HEK293T (cell line): ENCODE data around the gene EFCAB10.
"Not testable (repeated sequence)": the region's sequence is repeated elsewhere in the genome, so short reads cannot be mapped to it uniquely, and the experiment has no call there.

Experiments used
- CTCF ChIA-PET: fragments of 350-600 bp; formaldehyde crosslinking; extraction: SDS; loops from one replicate; lab custom pipeline; 2021; ENCODE audit warnings: antibody characterized with exemption, inconsistent platforms; lab: Yijun Ruan, JAX
- POLR2A ChIA-PET: fragments of 350-600 bp; formaldehyde crosslinking; extraction: SDS; loops from one replicate; lab custom pipeline; 2020; ENCODE audit warnings: antibody characterized with exemption, inconsistent platforms; lab: Yijun Ruan, JAX
- DNase-seq: peaks from one replicate; pipeline ENCODE4 v3.0.0; 2012; ENCODE audit warnings: mixed read lengths; ENCODE audit errors: extremely low spot score
- ARNT ChIP-seq: fragments of 450-650 bp; IDR thresholded peaks from 2 replicates; pipeline ENCODE4 v1.6.1; 2017; ENCODE audit warnings: mild to moderate bottlenecking
- BHLHE40 ChIP-seq: fragments of 450-650 bp; IDR thresholded peaks from 2 replicates; pipeline ENCODE4 v1.6.1; 2016; ENCODE audit warnings: mild to moderate bottlenecking, moderate library complexity, borderline replicate concordance
- CTBP1 ChIP-seq: fragments of 450-650 bp; IDR thresholded peaks from 2 replicates; pipeline ENCODE4 v1.6.1; 2016; ENCODE audit warnings: borderline replicate concordance
- ELF4 ChIP-seq: fragments of 450-650 bp; IDR thresholded peaks from 2 replicates; pipeline ENCODE4 v1.6.1; 2017; ENCODE audit warnings: antibody characterized with exemption
- FOXA1 ChIP-seq: fragments of 450-650 bp; IDR thresholded peaks from 2 replicates; pipeline ENCODE4 v1.6.1; 2016; ENCODE audit warnings: mild to moderate bottlenecking
- FOXK2 ChIP-seq: fragments of 450-650 bp; IDR thresholded peaks from 2 replicates; pipeline ENCODE4 v1.6.1; 2016; ENCODE audit warnings: mild to moderate bottlenecking
- FOXM1 ChIP-seq: fragments of 450-650 bp; IDR thresholded peaks from 2 replicates; pipeline ENCODE4 v1.6.1; 2017; ENCODE audit warnings: mild to moderate bottlenecking, borderline replicate concordance
- HDGF ChIP-seq: fragments of 450-650 bp; IDR thresholded peaks from 2 replicates; pipeline ENCODE4 v1.6.1; 2017; ENCODE audit warnings: antibody characterized with exemption, borderline replicate concordance
- L3MBTL2 ChIP-seq: fragments of 450-650 bp; conservative IDR thresholded peaks from 2 replicates; pipeline ENCODE4 v1.6.1; 2016; ENCODE audit warnings: mild to moderate bottlenecking
- LEF1 ChIP-seq: fragments of 450-650 bp; IDR thresholded peaks from 2 replicates; pipeline ENCODE4 v1.6.1; 2017; ENCODE audit warnings: mild to moderate bottlenecking, borderline replicate concordance
- NFRKB ChIP-seq: fragments of 450-650 bp; IDR thresholded peaks from 2 replicates; pipeline ENCODE4 v1.6.1; 2016; ENCODE audit warnings: mild to moderate bottlenecking, moderate library complexity
- SP1 ChIP-seq: fragments of 450-650 bp; IDR thresholded peaks from 2 replicates; pipeline ENCODE4 v1.6.1; 2017
- SUZ12 ChIP-seq: fragments of 450-650 bp; IDR thresholded peaks from 2 replicates; pipeline ENCODE4 v1.6.1; 2016; ENCODE audit warnings: mild to moderate bottlenecking
- TARDBP ChIP-seq: fragments of 450-650 bp; IDR thresholded peaks from 2 replicates; pipeline ENCODE4 v1.6.1; 2016
- ZNF384 ChIP-seq: fragments of 450-650 bp; IDR thresholded peaks from 2 replicates; pipeline ENCODE4 v1.6.1; 2016
- TF ChIP-seq, protein P1 (sequence below): fragments of 450-650 bp; IDR thresholded peaks from 2 replicates; pipeline ENCODE4 v1.6.1; 2016

The EFCAB10 gene

DNA sequence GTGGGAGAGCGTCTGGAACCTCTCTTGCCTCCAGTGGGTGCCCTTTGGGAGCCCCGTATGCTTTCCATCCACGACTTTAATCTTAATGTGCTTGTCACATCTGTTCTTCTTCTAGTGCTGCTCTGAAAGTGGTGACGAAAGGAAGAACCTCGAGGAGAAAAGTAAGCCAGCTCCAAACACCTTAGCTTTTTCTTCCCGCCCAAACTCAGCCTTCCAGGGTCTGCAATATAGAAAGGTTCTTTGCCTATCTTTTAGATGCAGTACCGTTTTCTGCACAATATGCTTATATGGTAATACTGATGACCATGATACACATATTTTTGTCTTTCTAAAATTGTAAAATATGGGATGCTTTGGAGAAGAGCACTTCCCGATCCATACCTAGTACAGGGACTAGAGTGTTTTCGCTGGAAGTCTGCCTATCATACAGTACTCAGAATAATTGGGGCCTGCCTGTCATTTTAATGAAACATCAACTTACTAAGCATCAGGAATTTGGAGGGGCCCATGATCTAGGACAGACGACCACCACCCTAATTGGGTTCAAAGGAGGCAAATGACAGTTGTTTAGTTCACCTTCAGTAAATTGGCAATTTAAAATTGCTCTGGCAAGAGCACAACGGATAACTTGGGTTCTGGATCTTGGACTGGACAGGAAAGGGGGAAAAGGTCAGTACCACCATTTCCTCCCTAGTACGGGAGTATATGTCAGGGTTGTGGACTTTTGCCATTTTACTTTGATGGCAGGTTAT lies 48.4 kb downstream of the EFCAB10 start:
- TF ChIP-seq, protein P1, sequence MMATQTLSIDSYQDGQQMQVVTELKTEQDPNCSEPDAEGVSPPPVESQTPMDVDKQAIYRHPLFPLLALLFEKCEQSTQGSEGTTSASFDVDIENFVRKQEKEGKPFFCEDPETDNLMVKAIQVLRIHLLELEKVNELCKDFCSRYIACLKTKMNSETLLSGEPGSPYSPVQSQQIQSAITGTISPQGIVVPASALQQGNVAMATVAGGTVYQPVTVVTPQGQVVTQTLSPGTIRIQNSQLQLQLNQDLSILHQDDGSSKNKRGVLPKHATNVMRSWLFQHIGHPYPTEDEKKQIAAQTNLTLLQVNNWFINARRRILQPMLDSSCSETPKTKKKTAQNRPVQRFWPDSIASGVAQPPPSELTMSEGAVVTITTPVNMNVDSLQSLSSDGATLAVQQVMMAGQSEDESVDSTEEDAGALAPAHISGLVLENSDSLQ: no peak
- no peak for TF ChIP-seq ELF4
- no peak for TF ChIP-seq SUZ12
- TF ChIP-seq FOXA1: no peak
- TF ChIP-seq L3MBTL2: 0 out of 2 replicates have a peak, but pooled peaks have one; percentile 14
- no peak for TF ChIP-seq LEF1
- ChIA-PET POLR2A (interaction anchor here (0.7 to 1.7 kb wide), 7 partner anchors 9 to 339 kb away, joined by 3 to 8 read pairs (median 3); no protein-coding TSS in a partner anchor), CTCF (no interaction called here)
- no peak for DNase-seq

GRCh38 chr7:105531792-105532671 lies 49.3 kb downstream of the EFCAB10 start, which contains the start of gene RINT1:
RINT1 (plus strand) TSS chr7:105532201; CDS start chr7:105532316, 115 bp downstream.
- TF ChIP-seq FOXA1: no peak
- TF ChIP-seq ELF4: no peak; the same call in none of the 2 replicates
- TF ChIP-seq ZNF384: no peak
- TF ChIP-seq FOXM1: no peak
- peak; percentile 55 for TF ChIP-seq L3MBTL2
- no peak for TF ChIP-seq NFRKB
- ChIA-PET POLR2A (interaction anchor here (0.6 to 1.7 kb wide), 17 partner anchors 8 to 518 kb away, joined by 3 to 16 read pairs (median 3); partner anchors contain the start of genes EFCAB10 and PUS7), CTCF (interaction anchor here (0.6 to 1.2 kb wide), 8 partner anchors 8 to 293 kb away, joined by 3 to 7 read pairs (median 4); no protein-coding TSS in a partner anchor)
- peak; percentile 93 for DNase-seq

DNA sequence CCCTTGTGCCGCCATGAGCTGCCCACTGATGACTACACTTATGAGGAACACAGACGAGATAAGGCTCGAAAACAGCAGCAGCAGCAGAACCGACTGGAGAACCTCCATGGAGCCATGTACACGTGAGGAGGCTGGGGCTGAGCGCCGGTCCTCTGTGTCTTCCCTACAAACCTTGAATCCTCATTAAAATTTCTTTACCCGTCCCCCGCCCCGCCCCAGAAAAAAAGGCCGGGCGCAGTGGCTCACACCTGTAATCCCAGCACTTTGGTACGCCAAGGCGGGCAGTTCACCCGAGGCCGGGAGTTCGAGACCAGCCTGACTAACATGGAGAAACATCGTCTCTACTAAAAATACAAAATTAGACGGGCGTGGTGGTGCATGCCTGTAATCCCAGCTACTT lies 50.7 kb downstream of the EFCAB10 start:
- CTCF ChIA-PET: no interaction called here
- DNase-seq: no peak
- POLR2A ChIA-PET: no interaction called here
- TF ChIP-seq SUZ12 (no peak), L3MBTL2 (no peak), LEF1 (no peak), CTBP1 (no peak), HDGF (no peak), ELF4 (no peak), FOXK2 (no peak), BHLHE40 (no peak)
- TF ChIP-seq, protein P1: no peak

GRCh38 chr7:105530126-105530525 lies 51.2 kb downstream of the EFCAB10 start:
- ChIA-PET CTCF (no interaction called here), POLR2A (interaction anchor here (1.3 kb wide), 1 partner anchor 51 kb away, joined by 3 read pairs; the partner anchor contains the start of gene EFCAB10)
- TF ChIP-seq L3MBTL2 (no peak), HDGF (no peak), FOXA1 (no peak), SP1 (no peak), NFRKB (no peak), FOXK2 (no peak), FOXM1 (no peak), BHLHE40 (no peak), CTBP1 (no peak)
- TF ChIP-seq, protein P1: no peak
- DNase-seq: no peak

DNA sequence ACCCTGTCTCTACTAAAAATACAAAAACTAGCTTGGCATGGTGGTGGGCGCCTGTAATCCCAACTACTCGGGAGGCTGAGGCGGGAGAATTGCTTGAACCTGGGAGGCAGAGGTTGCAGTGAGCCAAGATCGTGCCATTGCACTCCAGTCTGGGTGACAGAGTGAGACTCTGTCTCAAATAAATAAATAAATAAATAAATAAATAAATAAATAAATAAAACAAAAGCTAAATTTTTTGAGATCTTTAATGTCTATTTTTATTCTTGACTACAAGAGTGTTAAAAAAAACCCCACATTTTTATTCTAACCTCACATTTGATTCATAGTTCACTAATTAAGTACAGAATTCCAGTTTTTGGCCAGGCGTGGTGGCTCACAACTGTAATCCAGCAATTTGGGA lies 53.6 kb downstream of the EFCAB10 start:
- POLR2A ChIA-PET, DNase-seq: not testable (repeated sequence)

GRCh38 chr7:105524840-105525239 lies 56.5 kb downstream of the EFCAB10 start:
- TF ChIP-seq FOXK2 (no peak), HDGF (no peak), FOXA1 (no peak), TARDBP (no peak), CTBP1 (no peak), SUZ12 (no peak), ARNT (no peak)
- ChIA-PET CTCF (no interaction called here), POLR2A (no interaction called here)
- DNase-seq: no peak

More for the DNA sequence above, 53.6 kb downstream of the EFCAB10 start:
- CTCF ChIA-PET: interaction anchor here (0.6 kb wide), 1 partner anchor 317 kb away, joined by 3 read pairs; no protein-coding TSS in a partner anchor

DNA sequence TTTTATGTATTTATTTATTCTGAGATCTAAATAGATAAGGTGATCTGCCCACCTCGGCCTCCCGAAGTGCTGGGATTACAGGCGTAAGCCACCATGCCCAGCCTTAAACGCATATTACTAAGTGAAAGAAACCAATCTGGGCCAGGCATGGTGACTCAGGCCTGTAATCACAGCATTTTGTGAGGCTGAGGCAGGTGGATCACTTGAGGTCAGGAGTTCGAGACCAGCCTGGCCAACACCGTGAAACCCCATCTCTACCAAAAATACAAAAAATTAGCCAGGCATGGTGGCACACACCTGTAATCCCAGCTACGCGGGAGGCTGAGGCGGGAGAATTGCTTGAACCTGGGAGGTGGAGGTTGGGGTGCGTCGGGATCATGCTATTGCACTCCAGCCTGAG lies 56.9 kb downstream of the EFCAB10 start:
- POLR2A ChIA-PET: interaction anchor here (1.6 kb wide), 1 partner anchor 8 kb away, joined by 8 read pairs; the partner anchor contains the start of gene RINT1
- DNase-seq: not testable (repeated sequence)
- CTCF ChIA-PET: interaction anchor here (0.6 kb wide), 1 partner anchor 8 kb away, joined by 6 read pairs; the partner anchor contains the start of gene RINT1
